ENCODE data around the gene MOB1A. TPM values are rescaled to one million over a fixed set of nuclear protein-coding genes. Genes with fewer than 3 reads are reported as not detected.
A peak's percentile ranks its signal among the peaks of the same experiment; 100 is the strongest.

MOB1A gene
- total and polyA plus RNA-seq, 10 of the 15 experiments (the other 5 are each of a cell fraction or from before 2014, with no cell fraction given) = 41.2 to 232 (median 172) TPM

- TF ChIP-seq RUNX3 (IDR thresholded peaks at IDR 0.05; ENCODE audit: low read length) (peak; percentile 17; the same call in 1 of the 2 replicates), IKZF1 (conservative IDR thresholded peaks at IDR 0.05) (peak; percentile 85), PML (IDR thresholded peaks at IDR 0.05; ENCODE audit: low read length) (0 out of 2 replicates have a peak, but pooled peaks have one; percentile 20), LARP7 (IDR thresholded peaks at IDR 0.05) (peak; percentile 87), BMI1 (IDR thresholded peaks at IDR 0.05; ENCODE audit: borderline replicate concordance) (no peak), ZNF24 (IDR thresholded peaks at IDR 0.05) (peak; percentile 99), CBX5 (IDR thresholded peaks at IDR 0.05; ENCODE audit: low read depth) (no peak), SIN3A (IDR thresholded peaks at IDR 0.05; ENCODE audit: low read depth, low read length) (0 out of 2 replicates have a peak, but pooled peaks have one; percentile 17), FOXK2 (IDR thresholded peaks at IDR 0.05) (no peak), BACH1 (IDR thresholded peaks at IDR 0.05; ENCODE audit: borderline replicate concordance) (peak; percentile 82), TCF3 (IDR thresholded peaks at IDR 0.05; ENCODE audit: borderline replicate concordance, insufficient read depth, low read depth, low read length) (peak; percentile 58; the same call in 1 of the 2 replicates), MTA3 (IDR thresholded peaks at IDR 0.05; ENCODE audit: borderline replicate concordance, low read length) (no peak), SMC3 (IDR thresholded peaks at IDR 0.05; ENCODE audit: borderline replicate concordance, low read length) (peak; percentile 27; the same call in 1 of the 2 replicates), TAF1 (IDR thresholded peaks at IDR 0.05; ENCODE audit: borderline replicate concordance, low read depth, low read length) (peak; percentile 84), POLR2AphosphoS5 (IDR thresholded peaks at IDR 0.05; ENCODE audit: low read length) (peak; percentile 66; the same call in 1 of the 2 replicates), DPF2 (IDR thresholded peaks at IDR 0.05) (peak; percentile 64), MXI1 (IDR thresholded peaks at IDR 0.05; ENCODE audit: low read depth, low read length) (peak; percentile 82; the same call in 1 of the 2 replicates), NBN (IDR thresholded peaks at IDR 0.05) (0 out of 2 replicates have a peak, but pooled peaks have one; percentile 10), E2F8 (IDR thresholded peaks at IDR 0.05; ENCODE audit: low read depth, partially characterized antibody) (no peak)
Observed at GRCh38 chr2:74147727-74148456, 30.8 kb downstream of the MOB1A start, which contains the start of gene BOLA3 (continued).

All from GM12878 (cell line).